ENCODE results near the gene RAET1E.

DNA sequence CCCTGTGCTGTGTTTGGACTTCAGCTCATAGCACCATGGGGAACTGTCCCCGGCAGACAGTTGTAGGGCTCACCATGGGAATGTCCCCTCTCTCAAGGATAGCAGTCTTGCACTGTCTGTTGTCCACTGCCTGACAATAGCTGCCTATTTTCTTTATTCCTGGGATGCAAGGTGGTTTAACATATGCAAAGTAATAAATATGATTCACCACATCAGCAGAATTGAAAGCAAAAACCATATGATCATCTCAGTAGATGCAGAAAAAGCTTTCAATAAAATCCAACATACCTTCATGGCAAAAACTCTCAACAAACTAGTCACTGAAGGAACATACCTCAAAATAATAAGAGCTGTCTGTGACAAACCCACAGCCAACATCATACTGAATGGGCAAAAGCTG is 20.3 kb downstream of the RAET1E start:
- no peak for TF ChIP-seq POLR2A (IDR thresholded peaks at IDR 0.05; ENCODE audit: low read length)
- no peak for TF ChIP-seq GATA1 (IDR thresholded peaks at IDR 0.05; ENCODE audit: low read depth, low read length)
